GM19351 (cell line): ENCODE results near the gene LITAFD.
"Not testable (repeated sequence)": the region's sequence is repeated elsewhere in the genome, so short reads cannot be mapped to it uniquely, and the experiment has no call there.

ENCODE experiments used
- ATAC-seq: cut with Tn5 transposase; IDR thresholded peaks from one replicate; pipeline ENCODE4 v1.9.1; 2021; ENCODE audit warnings: mild to moderate bottlenecking, moderate library complexity; ENCODE audit not compliant: unreplicated experiment

Gene LITAFD

DNA sequence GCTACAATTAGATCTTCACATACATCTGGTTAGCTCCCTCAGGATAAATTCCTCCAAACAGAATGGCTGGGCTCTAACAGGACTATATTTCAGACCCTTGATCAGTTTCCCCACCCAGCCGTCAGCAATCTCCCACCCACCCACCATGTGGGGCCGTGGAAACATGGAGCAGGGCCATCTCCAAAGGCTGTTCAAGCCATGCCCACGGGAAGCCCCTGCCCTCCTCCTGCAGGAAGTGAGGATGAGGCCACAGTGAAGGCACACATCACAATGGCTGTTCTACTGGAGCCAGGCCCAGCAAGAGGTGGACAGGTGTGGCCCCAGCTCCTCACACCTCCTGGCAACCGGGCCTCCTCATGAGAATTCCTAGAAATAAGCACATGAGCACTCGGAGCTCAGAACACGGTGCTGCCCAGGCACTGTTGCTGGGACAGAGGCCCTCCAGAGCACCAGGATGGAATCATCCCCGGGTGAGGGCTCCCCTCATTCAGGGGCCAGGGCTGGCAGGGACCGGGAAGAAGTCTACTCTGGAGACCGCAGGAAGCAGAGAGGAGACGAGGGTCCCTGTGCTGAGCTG lies at the start of gene LITAFD:
TSS of gene LITAFD (plus strand) at position 311 of the 577 bp plus-strand sequence. CDS start 2,005 bp downstream, outside the sequence.
- no peak for ATAC-seq

DNA sequence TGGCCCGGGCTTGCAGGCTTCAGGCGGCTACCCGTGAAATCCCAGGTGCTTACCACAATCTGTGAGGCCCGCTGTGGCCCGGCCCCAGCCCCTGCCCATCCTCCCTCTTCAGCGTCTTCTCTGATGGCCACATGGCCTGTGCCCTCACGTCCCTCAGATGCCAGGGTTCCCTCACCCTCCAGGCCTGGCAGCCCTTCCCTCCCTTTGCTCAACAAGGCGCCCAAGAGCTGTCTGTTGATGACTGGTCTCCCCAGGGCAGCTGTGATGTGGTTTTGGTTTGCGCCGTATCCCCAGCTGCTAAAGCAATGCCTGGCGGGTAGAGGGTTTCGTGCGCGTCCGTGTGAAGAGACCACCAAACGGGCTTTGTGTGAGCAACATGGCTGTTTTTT lies 49.4 kb upstream of the LITAFD start:
- ATAC-seq, result no peak

DNA sequence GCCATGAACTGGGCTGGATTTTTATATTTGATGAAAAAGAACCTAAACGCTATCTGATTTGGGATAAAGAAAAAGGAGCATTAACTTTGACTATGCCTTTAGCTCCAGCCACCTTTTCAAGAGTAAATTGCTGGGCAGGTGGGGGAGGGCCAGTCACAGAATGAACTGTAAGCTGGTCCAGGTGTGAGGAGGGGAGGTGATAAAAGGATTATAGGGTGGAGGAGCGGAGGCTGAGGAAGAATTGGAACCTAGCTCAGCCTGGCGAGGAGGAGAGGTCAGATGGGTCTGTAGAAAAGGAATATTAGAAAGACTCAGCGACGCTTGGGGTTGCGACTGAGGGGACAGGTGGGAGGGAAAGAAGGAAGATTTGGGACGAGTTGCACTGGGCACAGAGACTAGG lies 45.4 kb upstream of the LITAFD start:
- ATAC-seq, result not testable (repeated sequence)

DNA sequence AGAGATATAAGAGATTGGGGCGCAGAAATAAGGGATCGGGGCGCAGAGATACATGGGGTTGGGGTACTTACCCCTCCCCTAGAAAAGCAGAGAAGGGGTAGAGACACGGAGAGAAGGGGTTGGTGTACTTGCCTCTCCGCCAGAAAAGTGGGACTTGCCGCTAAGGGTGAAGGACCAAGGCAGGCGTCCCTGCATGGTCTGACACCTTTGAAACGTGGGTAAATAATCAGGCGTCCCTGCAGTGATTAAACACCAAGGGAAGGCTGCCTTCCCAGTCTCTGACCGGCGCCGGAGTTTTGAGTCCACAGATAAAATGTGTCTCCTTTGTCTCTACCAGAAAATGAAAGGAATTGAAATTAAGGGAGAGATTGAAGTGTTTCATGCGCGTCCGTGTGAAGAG lies 44.6 kb upstream of the LITAFD start:
- not testable (repeated sequence) for ATAC-seq

DNA sequence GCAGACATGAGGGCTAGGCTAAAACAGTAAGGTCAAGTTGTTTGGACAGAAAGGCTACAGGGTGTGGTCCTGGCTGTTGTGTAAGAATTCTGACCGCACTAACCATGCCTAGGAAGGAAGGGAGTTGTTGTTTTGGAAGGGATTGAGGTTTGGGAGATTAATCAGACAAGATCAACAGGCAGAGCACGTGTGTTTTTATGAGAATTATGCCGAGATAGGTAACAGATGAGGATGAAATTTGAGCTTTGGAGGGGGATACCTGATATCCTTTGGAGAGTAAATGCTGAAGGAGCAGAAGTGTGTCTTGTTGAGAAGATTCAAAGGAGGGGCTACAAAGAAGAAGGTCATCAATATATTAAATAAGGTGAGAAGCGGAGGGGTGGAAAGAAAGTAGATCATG lies 40.1 kb upstream of the LITAFD start:
- not testable (repeated sequence) for ATAC-seq

DNA sequence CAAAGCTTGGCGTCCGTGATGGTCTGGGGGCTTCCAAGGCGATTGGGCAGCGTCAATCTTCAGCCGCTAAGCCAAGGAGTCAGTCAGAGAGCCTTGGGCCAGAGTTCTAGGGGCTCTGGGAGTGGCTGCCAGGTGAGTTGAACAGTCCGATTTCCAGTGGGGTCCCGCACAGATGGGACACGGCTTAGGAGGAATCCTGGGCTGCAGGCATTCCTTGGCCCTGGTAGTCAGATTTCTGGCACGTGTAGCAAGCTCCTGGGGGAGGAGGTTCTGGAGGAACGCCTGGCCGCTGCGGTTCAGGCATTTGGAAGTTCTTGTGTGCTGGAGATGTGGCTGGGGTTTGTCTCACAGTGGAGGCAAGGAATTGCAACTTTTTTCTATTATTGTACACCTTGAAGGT lies 38.9 kb upstream of the LITAFD start:
- not testable (repeated sequence) for ATAC-seq

DNA sequence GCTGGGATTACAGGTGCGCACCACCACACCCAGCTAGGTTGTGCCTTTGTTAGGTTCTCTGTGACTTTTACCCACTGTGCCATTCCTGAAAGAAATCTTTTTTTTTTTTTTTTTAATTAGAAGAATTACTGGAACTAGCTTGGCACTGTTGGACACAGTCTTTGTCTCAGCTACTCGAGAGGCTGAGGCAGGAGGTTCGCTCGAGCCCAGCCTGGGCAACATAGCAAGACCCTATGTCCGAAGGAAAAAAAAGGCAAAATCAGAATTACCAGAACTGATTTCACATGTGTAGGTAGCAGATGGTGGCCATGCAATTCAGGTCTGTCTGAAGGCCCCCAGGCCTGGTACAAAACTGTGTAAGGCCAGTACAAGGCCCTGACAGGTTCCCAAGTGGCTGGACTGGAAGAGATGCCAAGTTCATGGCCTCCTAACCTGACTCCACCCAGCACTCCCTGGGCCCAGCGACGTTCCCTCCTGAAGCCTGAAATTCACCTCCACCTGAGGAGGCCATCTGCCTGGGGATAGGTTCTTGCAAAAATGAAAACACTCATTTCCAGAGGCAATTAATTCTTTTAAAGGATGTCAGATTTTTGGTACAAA lies 36.4 kb upstream of the LITAFD start:
- ATAC-seq, result no peak

DNA sequence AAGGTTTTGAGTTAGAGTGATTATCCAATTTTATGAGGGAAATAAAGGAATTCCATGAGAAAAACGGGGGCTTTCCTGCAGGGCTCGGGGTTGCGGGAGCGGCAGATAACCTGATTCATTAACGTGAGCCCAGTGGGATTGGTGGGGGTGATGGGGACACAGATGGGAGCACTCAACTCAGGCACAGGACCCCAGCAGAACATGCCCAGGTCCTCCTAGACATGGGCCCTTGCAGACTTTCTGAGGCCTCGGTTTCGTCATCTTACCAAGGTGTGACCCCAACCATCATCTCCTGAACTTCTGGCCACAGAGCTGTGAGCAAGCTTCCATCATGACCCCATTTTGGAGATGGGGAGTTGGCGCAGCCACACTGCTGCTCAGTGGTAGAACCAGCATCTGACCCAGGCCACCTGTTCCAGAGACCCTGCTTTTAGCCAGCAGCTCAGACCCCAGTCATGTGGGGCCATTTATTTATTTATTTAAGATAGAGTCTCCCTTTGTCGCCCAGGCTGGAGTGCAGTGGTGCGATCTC lies 35.7 kb upstream of the LITAFD start:
- no peak for ATAC-seq

DNA sequence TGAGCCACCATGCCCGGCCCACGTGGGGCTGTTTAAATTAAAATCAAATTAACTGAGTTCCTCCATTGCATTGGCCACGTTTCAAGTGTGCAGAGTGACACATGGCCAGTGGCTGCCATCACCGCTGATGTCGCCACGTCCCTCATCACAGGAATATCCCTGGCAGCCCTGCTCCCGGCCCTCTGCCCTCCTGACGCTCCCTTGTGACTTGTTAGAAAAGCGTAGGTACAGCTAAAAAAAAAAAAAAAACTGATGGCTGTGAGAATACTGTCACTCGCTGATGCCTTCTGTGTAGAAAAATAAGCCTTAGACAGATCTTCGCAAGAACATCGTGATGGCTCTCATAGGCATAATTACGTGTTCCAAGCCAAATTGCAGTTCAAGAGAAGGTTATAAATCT lies 35.0 kb upstream of the LITAFD start:
- ATAC-seq, result no peak

DNA sequence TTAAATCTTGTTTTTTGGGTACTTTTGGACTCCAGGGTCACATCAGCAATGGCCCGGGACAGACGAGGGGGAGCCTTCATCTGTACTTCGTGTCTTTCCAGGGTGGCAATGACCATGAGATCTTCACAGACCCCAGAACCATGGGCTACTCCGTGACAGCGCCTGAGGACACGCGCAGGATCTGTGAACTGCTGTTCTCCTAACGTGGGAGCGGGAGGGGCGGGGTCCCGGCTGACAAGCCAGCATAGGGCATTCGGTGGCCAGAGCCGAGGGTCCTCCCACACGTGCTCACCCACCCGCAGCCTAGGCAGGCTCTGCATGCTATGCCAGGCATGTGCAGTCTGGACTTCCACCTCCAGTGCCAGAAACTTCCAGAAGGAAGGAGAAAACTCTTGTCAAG lies 34.5 kb upstream of the LITAFD start:
- ATAC-seq, result no peak

DNA sequence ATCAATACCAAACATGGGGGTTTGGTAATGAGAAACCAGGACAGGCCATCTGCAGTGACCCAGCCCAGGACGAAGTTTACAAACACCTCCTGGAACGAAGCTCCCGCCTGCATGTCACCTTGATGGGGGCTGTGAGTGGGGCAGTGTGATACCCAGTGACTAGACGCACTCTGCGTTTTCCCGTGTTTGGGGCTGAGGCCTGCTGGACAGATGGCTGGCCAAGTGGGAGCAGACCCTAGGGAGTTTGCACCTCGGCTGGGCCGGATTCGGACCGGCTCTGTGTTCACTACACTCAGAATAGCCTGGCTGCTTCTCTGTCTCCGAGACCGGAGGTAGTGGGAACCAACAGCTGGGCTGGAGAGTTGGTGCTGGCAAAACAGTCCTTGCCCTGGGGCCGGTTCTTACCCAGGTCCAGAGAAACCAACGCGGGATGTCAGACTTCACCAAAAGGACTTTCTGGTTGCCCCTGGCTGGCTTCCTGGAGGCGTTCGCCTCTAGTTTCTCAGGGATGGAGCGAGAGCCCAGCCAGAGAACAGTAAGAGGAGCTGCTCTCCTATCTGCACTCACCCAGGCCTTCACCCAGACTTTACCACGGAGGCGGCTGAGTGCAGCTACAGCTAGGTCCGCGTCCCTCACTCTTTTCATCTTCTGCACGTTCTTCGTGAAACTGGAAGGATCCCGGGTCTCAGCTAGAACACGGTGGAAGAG lies 33.8 kb upstream of the LITAFD start:
- ATAC-seq, result no peak

DNA sequence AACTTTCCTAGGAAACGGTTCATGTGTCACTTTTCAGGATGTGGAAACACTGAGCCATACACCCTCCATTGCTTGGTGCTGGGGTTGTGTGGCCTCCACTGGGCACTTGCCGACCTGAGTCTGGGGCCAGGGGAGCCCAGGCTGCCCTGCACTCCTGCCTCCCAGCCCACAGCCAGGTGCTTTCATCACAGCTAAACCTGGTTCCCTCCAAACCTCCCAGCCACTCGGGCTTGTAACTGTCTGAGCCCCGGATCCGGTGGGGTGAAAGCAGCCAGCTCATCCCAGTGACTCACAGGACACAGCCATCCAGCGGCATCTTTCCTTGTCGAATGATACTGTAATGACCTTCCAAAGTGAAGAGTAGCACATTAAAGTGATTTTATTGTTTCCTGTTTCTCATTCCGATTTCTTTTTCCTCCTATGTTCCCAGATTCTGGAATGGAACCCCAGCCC lies 33.2 kb upstream of the LITAFD start:
- no peak for ATAC-seq

DNA sequence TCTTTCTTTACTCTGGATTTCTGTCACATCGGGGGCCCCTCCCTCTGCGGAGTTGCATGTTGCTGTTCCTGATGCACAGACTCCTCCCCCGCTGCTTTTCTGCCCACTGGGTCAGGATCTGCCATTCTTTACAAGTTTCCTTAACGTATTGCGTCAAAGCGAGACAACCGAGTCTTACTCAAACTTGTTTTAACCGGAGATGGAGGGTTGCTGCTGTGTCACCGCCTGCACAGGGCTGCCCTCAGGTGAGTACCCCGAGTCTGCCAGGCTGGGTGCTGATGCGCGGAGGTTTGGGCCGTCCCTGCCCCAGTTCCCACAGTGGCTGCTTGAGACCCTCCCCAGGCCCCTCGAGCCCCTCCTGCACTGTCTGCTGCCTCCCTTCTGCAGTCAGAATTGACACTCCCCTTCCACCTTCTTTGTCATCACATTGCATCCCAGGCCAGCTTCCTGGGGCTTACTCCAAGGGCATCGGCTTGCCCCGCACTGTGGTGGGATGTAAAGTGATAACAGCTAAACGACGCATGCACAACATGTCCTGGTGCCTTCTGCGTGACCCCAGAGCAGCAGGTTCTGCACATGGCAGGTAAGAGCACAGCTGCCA lies 32.6 kb upstream of the LITAFD start:
- no peak for ATAC-seq

DNA sequence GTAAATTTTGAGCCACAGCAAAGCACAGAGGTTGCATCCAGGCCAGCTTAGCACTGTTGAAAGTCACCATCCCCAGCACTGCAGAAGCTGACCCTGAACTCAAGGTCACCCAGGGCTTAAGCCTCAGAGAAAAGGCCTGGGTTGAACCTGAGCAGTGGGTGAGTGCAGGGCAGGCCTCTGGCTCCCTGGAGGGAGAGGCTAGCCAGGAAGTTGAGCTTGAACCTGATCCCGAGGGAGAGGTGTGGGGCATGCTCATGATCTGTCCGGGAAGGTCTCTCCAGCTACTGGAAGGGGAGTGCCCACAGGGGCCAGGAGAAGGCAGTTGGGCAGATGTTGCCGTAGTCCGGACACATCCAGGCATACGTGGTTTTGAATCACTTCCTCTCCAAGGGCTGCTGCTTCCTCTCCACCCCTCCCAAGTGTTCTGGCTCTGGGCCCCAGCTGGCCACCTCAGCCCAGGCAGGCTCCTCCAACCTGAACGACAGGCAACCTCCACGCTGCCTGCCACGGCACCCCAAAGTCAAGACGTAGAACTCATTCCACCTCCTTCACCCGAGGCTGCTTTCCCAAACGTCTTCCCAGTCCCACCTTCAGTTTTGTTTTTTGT lies 31.8 kb upstream of the LITAFD start:
- ATAC-seq, result no peak

DNA sequence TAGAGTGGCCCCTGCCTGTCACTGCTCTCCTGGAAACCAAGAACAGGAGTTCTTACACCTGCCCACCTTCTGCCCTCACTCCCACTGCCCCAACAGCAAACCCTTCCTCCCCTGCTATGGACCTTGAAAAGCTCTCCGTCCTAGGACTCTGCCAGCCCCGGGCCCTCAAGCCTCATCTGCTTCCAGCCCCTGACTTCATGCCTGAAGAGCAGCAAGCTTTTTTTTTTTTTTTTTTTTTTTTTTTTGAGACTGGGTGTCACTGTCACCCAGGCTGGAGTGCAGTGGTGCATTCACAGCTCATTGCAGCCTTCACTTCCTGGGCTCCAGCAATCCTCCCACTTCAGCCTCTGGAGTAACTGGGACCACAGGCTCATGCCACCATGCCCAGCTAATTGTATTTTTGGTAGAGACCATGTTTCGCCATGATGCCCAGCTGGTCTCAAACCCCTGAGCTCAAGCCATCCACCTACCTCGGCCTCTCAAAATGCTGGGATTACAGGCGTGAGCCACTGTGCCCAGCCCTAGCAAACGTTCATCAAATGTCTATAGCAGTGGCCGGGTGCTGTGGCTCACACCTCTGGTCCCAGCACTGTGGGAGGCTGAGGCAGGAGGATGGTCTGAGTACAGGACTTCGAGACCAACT lies 30.3 kb upstream of the LITAFD start:
- ATAC-seq, result no peak

DNA sequence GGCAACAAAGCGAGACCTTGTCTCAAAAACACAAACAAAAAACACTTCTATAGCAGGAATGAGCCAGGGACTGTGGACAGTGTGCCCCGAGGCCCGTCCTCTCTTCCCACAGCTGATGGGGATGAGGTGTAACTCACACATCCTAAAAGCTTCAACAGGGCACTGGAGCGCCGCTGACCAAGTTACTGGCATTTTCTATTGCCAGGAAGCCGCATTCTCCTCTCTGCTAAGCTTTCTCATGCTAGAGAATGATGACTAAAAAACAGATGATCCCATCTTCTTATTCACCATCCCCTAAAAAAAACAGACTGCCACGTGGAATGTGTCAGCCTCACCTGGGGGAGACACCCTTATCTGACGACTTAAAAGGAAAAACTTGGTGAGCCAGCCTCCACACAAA lies 29.6 kb upstream of the LITAFD start:
- no peak for ATAC-seq

DNA sequence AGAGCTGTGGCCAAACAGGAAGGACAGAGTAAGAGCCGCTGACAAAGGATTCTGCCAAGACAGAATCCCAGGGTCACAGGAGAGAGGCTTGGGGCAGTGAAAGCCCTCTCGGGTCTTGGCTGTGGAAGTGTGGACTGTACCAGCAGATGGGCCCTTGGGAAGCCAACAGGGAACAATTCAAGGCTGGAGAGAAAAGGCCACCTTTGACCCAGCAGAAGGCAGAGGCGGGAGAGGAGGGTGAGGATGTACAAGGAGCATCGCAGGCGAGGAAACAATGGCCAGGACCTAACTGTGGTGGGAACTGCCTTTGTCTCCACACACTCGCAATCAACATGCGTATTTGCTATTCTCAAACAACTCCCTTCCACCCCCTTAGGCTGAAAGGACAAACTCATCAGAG lies 29.0 kb upstream of the LITAFD start:
- ATAC-seq, result no peak

DNA sequence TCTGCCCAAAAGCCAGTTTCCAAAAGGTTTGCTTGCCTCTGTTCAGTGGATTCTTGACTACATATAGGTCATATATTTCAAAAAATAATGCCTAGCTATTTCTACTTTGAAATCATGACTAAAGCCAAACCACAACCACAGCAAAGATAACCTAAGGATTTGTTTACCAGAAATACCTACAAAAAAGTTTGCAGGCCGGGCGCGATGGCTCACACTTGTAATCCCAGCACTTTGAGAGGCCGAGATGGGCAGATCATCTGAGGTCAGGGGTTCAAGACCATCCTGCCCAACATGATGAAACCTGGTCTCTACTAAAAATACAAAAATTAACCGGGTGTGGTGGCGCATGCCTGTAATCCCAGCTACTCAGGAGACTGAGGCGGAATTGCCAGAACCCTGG lies 28.5 kb upstream of the LITAFD start:
- ATAC-seq, result no peak

DNA sequence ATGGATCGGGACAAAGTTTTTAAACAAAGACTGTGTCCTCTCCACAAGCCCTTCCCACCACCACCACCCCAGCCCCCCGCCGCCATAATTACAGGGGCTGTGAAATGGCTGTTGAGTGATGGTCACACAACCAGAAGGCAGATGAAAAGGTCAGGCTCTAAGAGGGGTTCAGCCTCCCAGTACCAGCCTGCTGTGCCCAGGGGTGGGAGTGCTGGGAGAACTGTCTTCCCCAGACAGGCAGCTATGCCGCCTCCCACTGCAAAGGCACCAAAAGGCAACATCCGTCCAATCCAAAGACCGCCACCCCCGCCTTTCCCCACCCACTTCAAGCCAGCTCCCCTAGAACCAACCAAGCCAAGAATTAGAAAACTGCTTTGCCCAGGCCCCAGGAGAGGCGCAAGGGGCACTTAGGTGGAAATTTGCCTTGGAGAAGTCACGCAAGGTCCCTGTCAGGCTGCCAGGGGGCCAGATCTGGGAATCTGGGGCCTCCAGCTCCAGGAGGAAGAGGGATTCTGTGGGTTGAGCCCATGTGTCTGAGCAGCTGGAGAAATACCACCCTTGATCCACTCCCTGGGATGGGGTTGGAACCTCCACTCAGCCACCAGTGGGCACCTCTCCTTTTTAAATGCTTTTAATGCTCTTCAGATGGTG lies 27.7 kb upstream of the LITAFD start:
- ATAC-seq, result no peak

DNA sequence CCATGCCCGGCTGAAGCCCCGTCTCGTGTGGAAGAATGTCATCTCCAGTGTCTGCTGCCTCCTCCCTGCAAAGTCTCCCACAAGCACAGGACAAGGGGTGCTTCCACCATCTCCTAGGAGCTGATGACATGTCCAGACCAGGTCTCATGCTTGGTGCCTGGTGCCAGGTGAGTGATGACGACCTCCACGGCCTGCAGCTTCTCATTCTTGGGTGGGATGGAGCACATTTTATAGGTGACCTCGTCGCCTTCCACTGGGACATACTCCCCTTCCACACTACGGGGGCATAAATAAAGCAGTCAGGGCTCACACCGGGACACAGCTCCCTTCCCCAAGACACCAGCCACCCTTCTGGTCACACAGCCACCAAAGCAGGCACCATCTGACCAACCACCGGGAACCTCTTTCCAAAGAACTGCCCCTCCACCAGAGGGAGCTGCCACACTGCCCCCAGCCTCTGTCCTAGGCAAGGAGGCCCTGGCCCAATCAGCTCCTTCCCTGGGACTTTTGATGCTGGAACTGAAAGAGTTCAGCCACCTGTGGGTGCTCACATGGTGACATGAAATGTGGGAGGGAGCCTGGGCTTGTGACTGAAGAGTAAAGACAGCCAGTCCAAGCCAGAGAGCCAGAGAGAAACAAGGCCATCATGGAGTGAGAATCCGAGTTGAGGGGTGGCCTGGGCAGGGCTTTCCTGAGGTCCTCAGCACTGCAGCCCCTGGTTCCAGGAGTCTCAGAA lies 26.9 kb upstream of the LITAFD start:
- no peak for ATAC-seq
